Adrenal gland (tissue), 5 donors: ENCODE measurements around the gene IFITM5.
A peak's percentile ranks its signal among the peaks of the same experiment; 100 is the strongest.

ENCODE experiments used
- CTCF ChIP-seq, 6 experiments: fragments of 450-650 bp in 4 of 6; fragments of 200-600 bp in 2 of 6; sonication (generic) in 1 of 6; IDR thresholded peaks; 1 replicate in 5 of 6; 2 replicates in 1 of 6; pipeline versions ENCODE4 v1.5.1 to v1.8.0; 2016 to 2021; ENCODE audit warnings: antibody characterized with exemption in 6 of 6, mild to moderate bottlenecking in 2 of 6, moderate library complexity in 1 of 6
- POLR2A ChIP-seq, 2 donors: fragments of 450-650 bp; IDR thresholded peaks; one replicate each; pipeline ENCODE4 v1.6.1; 2017; ENCODE audit warnings: antibody characterized with exemption in 2 of 2, mild to moderate bottlenecking in 2 of 2, moderate library complexity in 1 of 2
- donor health status: DM: no; HTN: no; CAD: no.

GRCh38 chr11:304915-305843, 5.9 kb upstream of the IFITM5 start:
- TF ChIP-seq CTCF (IDR thresholded peaks at IDR 0.05) (peak; percentile 41 to 86 (median 69)), POLR2A (IDR thresholded peaks at IDR 0.05) (no peak)
